GM19035 (cell line): ENCODE data around the gene ATXN8OS.
"Not testable (repeated sequence)": the region's sequence is repeated elsewhere in the genome, so short reads cannot be mapped to it uniquely, and the experiment has no call there.

Experiments
- ATAC-seq: cut with Tn5 transposase; IDR thresholded peaks from one replicate; pipeline ENCODE4 v1.9.1; 2021; ENCODE audit not compliant: unreplicated experiment

ATXN8OS gene

DNA sequence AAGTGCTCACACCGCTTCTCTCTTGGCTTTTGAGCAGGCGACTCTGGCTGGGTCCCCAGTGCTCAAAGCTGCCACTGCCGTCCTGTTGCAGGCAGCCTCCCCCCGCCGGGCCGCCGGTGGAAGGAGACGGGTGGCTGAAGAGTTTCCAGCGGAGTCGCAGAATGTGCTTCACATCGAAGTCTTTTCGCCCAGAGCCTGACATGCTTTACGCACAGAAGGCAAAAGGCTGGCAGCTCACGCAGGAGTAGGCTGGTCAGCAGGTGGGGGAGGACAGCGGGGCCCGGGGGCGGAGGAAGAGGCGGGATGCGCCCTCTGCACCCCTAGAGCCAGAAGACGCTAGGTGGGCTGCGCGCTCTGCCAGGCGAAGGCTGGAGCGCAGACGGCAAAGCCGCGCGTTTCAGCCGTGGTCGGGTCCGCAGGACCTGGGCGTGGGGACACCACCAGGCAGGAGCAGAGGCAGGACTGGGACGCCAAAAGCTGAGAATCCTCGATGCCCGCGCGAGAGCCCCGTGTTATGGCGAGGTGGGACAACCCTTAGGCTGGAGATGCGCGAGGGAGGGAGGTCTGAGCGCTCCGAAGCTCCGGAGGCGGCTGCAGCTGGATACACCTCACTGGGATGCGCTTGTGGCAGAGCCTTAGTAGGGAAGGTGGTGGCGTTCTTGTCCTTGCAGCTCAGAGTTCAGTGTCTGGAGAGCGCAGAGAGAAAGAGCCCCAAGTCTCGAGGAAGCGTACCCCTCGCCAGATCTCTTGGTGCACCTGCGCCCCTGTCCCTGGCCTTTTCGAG lies at the start of gene ATXN8OS:
Gene ATXN8OS (plus strand): TSS at position 329 of the 784 bp plus-strand sequence.
- no peak for ATAC-seq

DNA sequence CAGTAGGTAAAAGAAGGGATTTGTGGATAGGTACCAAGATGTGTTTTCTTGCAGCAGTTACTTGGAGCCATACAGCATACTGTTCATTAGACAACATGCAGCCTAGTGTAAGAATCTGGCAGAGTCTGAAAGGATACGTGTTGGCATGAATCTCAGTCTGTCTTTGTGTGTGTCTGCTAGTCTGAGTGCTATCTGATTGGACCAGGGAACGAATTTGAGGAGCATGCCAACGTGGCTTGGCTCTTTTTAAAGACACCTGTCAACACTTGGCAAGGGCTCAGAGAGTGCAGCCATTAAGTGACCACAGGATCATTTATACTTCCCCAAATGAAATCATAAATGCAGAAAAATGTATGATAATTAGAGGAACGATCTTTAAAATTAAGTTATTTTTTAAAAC lies 27.6 kb upstream of the ATXN8OS start:
- no peak for ATAC-seq

DNA sequence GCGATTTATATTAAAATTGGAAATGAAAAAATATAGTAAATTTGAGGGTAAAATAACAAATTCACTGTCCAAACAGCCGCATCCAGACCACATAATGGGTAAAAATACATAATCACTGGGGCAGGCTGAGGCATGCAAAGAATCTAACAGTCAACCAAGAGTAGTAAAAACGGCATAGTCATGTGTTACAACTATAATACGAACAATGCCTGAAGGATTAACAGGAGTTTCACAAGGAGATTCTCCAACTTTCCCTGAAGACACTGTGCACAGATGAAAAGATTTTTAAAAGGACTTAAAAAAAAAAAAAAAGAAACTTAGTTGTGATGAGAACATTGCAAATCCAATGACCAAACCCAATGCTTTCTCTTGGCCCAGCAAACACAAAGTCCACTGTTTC lies 20.4 kb upstream of the ATXN8OS start:
- ATAC-seq = no peak

GRCh38 chr13:70088926-70089325 lies 18.7 kb upstream of the ATXN8OS start:
- ATAC-seq = no peak

DNA sequence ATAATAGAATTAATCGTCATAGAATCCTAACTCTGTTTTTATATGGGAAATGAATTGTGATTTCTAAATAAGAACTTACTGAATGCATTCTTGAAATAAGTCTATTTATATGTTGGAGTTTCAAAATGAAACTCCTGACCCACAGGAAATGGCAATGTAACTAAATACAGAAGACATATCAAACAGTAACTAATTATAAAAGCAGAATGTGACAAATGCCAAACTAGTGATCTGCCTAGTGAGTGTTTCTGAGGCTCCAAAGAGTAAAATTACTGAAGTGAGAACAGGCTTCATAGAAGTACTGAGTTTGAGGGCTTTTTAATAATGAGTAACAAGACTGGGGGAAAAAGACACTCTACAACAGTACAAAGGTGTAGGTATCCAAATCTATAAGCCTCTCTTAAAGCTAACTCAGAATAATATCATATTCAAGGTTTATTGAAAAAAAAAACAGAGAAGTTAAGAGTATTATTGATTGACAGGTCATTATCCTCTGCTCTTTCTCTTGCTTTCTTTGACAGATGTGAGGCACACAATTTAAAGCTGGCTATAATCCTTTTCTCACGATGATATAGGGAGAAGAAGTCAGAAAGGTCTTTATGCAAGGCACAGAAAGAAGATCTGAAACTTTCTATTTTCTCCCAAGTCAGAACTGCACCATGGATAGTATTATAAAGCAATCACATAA lies 17.4 kb upstream of the ATXN8OS start:
- ATAC-seq = no peak

DNA sequence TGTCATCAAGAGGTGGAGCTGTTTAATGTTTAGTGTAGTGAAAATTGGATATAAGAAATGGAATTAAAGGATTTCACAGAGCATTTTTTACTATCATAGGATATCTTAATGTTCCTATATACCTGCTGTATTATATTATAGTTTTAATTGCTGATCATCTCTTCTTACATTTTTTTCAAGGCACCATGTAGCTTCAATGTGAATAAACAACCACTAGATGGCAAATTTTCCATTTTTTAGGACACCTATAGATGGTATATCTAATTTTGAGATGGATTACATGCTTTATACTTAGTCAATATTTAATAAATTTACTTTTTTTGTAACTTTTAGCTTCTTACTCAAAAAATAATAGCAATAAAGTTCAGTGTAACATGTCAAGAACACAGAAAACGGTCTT lies 9.0 kb upstream of the ATXN8OS start:
- no peak for ATAC-seq

DNA sequence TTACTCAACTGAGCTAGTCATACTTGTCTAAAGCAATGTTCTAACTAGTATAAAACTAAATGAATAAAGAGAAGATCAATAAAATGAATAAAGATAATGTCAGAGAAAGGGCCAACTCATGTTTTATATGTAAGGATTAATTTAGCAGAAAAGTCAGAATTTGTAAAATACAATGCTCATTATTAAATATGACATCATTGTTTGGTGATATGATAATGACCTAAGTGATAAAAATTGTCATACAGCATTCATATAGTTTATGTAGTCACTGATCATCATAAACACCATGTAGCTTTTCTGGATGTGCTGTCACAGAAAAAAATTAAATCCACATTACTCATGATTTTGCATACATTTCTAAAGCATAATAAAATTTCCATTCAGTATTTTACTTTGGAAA lies 3.1 kb upstream of the ATXN8OS start:
- no peak for ATAC-seq

- ATAC-seq = no peak
Observed at GRCh38 chr13:70107125-70107497, 515 bp upstream of the ATXN8OS start.

DNA sequence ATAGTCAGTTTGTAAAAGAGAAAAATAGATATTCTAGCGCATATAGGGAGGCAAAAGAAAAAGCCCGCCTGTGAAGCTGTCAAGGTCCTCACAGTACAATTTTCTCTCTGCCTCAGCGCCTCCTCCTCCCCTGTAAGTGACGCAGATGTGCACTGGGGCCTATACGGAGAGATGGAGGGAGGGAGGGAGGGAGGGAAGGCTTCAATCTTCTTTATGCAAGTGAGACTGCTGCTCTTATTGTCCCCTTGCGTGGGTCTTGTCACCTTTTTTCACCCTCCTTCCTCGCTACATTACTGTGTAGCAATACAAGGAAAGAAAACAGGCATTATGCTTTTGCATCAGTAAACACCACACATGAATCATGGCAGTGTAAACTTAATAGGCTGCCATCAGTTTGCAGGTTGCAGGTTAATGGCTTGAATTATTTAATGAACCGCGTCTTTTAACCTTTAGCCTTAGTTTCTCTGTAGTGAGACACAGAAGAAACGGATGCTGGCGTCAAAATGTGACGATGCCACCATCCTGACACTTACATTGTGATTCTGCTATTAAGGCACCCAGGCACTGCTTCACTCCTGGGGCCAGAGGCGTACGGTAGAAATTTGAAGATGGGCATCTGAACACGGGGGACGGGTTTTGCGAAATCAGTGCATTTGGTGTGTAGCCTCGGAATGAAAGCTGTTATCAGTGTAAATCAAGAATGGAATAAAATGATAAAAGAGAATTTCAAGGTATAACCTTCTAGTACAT lies 905 bp downstream of the ATXN8OS start, which contains the start of gene KLHL1:
Gene KLHL1 (minus strand): TSS at position 97 of the 750 bp plus-strand sequence. CDS start 753 bp downstream, outside the sequence.
- ATAC-seq = no peak

- ATAC-seq = no peak
Observed at GRCh38 chr13:70117338-70117905, 9.8 kb downstream of the ATXN8OS start.

- ATAC-seq = no peak
Observed at GRCh38 chr13:70125693-70126092, 18.1 kb downstream of the ATXN8OS start.

DNA sequence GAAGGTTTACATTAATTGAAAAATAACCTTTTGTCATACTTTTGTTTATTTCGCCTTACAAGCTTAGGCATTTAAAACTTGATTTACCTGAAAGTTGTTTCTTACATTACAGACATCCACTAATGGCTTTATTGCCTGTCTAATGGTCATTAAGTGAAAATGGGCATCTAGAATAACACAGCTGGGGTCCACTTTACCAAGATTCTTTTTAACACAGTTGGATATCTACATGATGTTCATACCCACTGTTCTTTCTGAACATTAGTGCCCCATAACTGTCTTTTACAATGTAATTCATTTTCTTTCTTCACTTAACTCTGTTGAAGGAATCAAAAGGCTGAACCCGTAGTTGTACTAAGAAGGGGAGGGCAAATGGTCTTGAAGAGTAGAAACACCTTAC lies 20.5 kb downstream of the ATXN8OS start:
- ATAC-seq = no peak

- ATAC-seq = not testable (repeated sequence)
Observed at GRCh38 chr13:70142658-70143057, 35.0 kb downstream of the ATXN8OS start.

- no peak for ATAC-seq
Observed at GRCh38 chr13:70162141-70162540, 54.5 kb downstream of the ATXN8OS start.

GRCh38 chr13:70170689-70171088 lies 63.1 kb downstream of the ATXN8OS start:
- ATAC-seq = no peak

GRCh38 chr13:70171151-70171550 lies 63.5 kb downstream of the ATXN8OS start:
- ATAC-seq = no peak

GRCh38 chr13:70172946-70173597 lies 65.4 kb downstream of the ATXN8OS start:
- ATAC-seq = no peak

- no peak for ATAC-seq
Observed at GRCh38 chr13:70173598-70173959, 66.0 kb downstream of the ATXN8OS start.

GRCh38 chr13:70178346-70178745 lies 70.7 kb downstream of the ATXN8OS start:
- ATAC-seq = no peak
